GM19238 (cell line): ENCODE data around the gene TSSK2.
A peak's percentile ranks its signal among the peaks of the same experiment; 100 is the strongest.
"Not testable (repeated sequence)": the region's sequence is repeated elsewhere in the genome, so short reads cannot be mapped to it uniquely, and the experiment has no call there.

Source experiments
- DNase-seq: peaks from one replicate; pipeline ENCODE4 v3.0.0; 2011; ENCODE audit warnings: low spot score; ENCODE audit not compliant: insufficient read length

Gene TSSK2

DNA sequence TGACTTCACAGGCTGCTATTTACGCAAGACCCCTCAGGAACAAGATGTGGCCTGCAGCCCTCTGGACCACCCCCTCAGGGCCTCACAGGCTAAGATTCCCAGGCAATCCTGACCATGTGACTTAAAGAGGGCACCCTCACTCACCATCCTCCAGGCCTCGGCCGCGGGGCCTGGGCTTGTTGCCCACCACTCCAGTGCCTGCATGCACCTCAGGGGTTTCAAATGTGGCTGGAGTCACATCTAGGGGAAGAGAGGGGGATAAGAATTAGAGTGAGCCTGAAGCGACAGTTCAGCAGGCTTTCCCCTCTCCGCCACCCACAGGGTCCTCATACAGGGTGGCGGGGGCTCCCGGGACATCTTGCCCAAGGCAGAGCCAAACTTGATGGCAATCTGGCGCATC, 11.3 kb downstream of the TSSK2 start:
- DNase-seq = no peak

- no peak for DNase-seq
Measured at GRCh38 chr22:19143212-19143611, 12.1 kb downstream of the TSSK2 start.

DNA sequence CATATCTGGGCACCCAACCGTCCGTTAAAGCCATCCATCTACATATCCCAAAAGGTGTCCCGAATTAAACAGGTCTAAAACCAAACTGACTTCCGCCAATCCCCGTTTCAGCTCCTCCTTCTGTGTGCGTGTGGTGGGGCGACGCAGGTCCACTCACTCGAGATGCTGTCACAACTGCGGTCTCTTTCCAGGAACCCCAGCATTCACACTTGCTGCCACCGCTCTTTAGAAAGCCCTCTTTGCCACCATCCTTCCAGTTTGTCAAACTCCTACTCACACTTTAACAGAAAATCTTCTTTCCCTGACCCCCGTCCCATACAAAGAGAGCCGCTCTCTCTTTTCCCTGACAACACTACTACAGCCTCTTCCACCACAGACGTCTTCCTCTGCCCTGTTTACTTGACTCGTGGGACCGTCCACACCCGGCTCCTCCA, 12.9 kb downstream of the TSSK2 start:
- peak; percentile 41 for DNase-seq

DNA sequence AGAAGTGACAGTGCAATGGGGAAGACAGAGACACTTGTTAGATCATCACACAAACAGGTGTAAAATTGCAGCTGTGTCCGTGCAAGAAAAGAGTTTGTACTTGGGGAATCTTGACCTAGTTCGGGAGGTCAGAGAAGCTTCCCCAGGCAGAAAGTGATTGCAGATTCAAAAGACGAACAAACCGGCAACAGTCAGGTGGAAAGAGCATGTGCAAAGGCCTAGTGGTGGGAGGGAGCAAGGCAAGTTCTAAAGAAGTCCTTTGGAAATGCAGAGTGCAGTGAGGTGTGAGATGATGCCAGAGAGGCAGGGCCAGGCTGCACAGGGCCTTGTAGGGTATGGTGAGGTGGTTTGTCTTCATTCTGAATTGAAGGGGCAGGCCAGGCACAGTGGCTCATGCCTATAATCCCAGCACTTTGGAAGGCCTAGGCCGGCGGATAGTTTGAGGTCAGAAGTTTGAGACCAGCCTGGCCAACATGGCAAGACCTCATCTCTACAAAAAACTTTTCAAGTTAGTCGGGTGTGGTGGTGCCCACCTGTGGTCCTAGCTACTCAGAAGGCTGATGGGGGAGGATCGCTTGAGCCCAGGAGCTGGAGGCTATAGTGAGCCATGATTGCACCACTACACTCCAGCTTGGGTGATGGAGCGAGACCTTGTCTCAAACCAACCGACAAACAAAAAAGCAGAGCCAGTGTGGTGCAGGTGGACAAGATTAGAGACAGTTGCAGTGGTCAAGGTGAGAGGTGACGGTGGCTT, 15.3 kb downstream of the TSSK2 start:
- no peak for DNase-seq

DNA sequence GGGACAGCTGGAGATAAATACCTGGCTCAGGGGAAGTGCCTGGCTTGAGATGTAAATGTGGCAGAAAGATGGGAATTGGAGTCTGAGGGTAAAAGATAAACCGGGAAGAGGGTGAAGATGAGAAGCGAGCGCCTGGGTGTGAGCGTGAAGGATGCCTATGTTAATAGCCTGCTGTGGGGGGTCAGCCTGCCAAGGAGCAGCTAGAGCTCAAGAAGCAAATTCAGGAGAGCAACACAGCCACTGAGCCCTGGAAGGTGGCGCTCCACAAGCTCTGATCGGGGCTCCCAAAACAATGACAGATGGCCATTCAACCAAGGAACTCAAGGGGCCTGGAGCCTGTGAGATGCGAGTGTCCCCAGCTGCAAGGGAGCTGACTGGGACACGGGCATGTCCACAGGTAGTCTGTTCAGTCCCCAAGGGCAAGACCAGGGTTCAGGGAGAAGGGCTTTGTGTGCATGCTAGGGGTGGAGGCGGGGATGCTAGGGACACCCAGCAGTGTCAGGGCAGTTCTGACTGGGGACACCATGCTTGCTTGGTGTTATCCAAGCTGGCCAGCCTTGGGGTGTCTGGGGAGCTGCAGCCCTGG, 16.2 kb downstream of the TSSK2 start:
- DNase-seq = no peak

- no peak for DNase-seq
Measured at GRCh38 chr22:19148417-19149046, 17.4 kb downstream of the TSSK2 start.

- DNase-seq = no peak
Measured at GRCh38 chr22:19149047-19149883, 18.2 kb downstream of the TSSK2 start.

DNA sequence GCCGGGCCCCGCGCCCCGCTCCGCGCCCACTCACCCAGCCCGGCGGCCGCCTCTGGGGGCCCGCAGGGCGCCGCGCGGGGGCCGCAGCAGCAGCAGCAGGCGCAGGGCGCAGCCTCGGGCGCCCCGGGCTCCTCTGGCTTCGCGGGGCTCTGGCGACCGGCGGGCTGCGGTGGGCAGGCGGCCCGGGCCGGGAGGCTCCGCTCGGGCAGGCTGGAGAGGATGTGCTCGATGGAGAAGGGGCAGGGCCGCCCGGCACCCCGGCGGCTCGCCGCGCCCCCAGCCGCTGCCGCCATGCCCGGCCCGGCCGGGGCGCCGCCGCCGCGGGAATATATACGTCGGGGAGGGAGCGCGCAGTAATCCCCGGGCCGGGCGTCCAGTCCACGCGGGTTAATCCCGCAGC, 18.9 kb downstream of the TSSK2 start, which contains the start of gene GSC2:
GSC2 (minus strand) TSS at position 302 of the 400 bp plus-strand sequence; CDS start at position 293, 9 bp downstream.
- DNase-seq = no peak

DNA sequence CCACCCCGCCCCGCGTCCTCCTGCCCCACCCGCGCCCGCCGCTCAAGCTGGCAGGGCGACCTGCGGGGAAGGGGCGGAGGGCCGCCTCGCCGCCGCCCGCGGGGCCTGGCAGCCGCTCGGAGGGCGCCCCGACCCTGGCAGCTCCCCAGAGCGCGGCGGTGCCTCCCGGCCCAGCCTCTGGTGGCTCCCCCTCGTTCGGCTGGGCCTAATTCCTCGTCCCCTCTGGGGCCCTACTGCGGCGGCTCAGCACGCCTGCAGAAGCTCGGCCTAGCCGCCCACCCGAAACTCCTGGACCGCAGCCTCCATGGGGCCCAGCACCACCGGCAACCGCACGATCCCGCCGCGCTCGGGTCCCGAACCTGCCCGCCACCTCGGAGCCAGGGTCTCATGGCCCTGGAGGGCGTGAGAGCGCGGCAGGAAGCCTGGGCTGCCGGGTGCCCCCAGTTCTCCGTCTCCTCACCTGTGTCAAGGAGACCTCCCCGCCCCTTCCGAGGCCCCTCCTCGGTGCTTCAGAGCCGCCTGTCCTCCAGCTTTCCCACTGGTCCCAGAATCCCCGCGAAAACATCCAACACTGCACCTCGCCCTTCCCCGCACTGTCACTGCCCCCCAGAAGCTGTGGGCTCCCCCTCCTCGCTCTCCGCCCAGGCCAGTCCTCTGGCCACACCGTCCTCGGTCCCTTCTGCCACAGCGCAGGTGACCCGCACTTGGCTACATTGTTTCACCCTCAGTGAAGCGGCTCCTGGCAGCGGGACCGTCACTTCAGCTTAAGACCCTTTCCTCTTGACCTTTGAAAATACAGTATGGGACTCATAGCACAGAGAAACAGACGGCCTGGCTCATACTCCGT, 19.6 kb downstream of the TSSK2 start:
- DNase-seq = no peak

DNA sequence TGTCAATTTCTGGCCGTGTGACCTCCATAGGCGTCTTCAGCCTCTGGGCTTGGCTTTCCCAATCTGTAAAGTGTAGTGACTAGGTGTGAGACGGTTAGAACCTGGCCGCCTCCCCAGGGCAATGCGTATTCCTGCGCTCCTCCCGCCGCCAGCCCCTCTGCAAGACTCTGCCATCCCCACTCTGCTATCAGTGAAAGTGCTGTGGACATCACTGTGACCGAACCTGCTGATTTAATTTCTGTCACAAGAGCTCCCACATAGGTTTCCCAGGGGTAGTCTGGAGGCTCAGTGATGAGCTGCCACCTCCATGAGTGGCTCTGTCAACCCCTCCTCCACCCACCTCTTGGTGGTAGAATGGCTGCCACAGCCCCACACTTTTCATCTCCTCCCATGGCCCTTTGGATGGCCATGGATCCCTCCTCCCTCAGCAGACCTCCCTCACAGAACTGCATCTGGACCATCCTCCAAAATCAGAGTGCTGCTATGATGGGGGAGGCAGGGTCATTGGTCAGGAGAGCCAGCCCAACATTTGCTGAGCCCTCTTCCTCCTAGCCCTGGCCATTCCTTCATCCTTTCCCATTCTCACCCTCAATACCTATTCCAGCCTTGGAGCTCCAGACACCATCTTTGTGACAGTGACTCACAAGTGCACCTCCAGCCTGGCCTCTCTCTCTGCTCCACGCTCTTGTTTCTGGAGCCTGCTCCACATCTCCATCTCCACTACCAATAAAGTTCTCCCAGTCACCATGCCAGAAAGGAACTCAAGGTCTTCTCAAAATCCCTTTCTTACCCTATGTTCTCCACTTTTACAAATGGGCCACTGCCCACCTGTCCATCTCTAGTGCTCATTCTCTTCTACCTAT, 20.5 kb downstream of the TSSK2 start:
- DNase-seq = no peak

GRCh38 chr22:19152942-19153883, 22.1 kb downstream of the TSSK2 start:
- no peak for DNase-seq

- not testable (repeated sequence) for DNase-seq
Measured at GRCh38 chr22:19156109-19156508, 25.0 kb downstream of the TSSK2 start.

DNA sequence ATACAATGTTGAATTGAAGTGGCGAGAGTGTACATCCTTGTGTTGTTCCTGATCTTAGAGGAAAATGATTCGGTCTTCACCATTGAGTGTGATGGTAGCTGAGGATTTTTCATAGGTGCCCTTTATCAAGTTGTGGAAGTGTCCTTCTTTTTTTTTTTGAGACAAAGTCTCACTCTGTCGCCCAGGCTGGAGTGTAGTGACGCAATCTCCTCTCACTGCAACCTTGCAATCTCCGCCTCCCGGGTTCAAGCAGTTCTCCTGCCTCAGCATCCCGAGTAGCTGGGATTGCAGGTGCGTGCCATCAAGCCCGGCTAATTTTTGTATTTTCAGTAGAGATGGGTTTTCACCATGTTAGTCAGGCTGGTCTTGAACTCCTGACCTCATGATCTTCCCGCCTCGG, 27.5 kb downstream of the TSSK2 start:
- DNase-seq = not testable (repeated sequence)

DNA sequence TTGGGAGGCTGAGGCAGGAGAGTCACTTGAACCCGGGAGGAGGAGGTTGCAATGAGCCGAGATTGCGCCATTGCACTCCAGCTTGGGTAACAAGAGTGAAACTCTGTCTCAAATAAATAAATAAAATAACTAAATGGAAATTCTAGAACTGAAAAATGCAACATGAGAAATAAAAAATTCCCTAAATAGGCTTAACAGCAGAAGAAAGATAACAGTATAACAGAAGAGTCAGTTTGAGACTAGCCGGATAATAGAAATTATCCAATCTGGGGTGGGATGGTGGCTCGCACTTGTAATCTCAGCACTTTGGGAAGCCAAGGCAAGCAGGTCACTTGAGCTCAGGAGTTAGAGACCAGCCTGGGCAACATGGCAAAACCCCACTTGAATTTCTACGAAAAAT, 33.3 kb downstream of the TSSK2 start:
- DNase-seq = no peak

DNA sequence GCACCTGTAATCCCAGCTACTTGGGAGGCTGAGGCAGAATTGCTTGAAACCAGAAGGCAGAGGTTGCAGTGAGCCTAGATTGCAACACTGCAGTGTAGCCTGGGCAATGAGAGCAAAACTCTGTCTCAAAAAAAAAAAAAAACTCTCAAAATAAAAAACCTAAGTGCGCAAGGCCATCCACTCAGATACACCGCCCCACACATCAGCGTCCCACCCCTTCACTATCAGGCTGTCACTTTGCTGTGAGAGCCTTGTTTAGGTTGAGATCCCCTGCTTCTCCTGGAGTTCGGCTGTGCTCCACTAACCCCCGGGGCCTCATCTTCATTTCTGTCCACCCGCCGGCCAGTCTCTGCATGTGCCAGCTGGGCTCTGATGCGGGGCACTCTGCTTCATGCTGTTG, 35.3 kb downstream of the TSSK2 start:
- no peak for DNase-seq

GRCh38 chr22:19167106-19167869, 36.2 kb downstream of the TSSK2 start:
- DNase-seq = no peak

- DNase-seq = no peak
Measured at GRCh38 chr22:19168088-19168890, 37.2 kb downstream of the TSSK2 start.
